Measurements from ENCODE around the gene FBXW5. TPM values are rescaled to one million over a fixed set of nuclear protein-coding genes. Genes with fewer than 3 reads are reported as not detected.

FBXW5 gene
- total RNA-seq, 1 donor from 2014 or later: 421 TPM

DNA sequence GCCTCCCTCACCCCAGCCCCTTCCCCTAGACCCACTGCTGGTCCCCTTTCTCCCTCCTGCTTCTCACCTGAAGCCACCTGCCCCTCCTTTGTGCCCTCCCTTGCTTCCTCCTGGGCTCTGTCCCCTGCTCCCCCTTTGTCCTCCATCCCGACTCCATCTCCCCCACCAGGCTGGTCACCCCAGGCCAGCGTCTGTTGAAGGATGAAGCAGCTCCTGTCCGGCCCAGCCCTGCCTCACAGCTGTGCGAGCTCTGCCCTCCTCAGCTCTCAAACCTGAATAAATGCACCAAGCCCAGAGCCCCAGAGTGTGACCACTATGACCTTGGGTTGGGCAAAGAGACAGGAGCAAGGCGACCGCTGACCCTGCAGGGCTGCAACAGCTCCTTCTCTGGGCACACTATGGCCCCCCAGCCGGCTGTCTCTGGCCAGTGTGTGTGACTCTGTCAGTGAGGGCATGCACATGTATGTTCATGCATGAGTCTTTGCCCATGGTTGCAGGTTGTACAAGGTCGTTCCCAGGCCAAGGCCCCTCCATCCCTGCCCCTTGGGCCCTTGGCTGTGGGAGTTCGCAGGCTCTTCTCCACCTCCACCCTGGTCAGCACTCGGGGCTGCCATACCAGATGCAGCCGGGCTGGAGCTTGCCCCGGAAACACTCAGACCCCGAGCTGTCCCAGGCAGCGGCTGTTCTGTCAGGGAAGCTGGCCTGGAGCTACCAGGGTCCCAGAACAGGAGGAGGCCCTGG is 10.8 kb upstream of the FBXW5 start:
- Histone ChIP-seq H3K4me3 (no peak overlapping the region), H3K27ac (no peak overlapping the region), H3K27me3 (no peaks in the 10 kb centered on the region), H3K36me3 (no peaks in the 10 kb centered on the region), H3K4me1 (peaks cover 0 to 4% of the 10 kb centered on the region in 2 donors), H3K9me3 (no peaks in the 10 kb centered on the region)
- intact Hi-C loops (cut with DNase I): no loop called here
- TF ChIP-seq, protein P1, sequence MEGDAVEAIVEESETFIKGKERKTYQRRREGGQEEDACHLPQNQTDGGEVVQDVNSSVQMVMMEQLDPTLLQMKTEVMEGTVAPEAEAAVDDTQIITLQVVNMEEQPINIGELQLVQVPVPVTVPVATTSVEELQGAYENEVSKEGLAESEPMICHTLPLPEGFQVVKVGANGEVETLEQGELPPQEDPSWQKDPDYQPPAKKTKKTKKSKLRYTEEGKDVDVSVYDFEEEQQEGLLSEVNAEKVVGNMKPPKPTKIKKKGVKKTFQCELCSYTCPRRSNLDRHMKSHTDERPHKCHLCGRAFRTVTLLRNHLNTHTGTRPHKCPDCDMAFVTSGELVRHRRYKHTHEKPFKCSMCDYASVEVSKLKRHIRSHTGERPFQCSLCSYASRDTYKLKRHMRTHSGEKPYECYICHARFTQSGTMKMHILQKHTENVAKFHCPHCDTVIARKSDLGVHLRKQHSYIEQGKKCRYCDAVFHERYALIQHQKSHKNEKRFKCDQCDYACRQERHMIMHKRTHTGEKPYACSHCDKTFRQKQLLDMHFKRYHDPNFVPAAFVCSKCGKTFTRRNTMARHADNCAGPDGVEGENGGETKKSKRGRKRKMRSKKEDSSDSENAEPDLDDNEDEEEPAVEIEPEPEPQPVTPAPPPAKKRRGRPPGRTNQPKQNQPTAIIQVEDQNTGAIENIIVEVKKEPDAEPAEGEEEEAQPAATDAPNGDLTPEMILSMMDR (IDR thresholded peaks at IDR 0.05): no peak
- no peak for DNase-seq (ENCODE audit: low spot score in 2 of 2)

DNA sequence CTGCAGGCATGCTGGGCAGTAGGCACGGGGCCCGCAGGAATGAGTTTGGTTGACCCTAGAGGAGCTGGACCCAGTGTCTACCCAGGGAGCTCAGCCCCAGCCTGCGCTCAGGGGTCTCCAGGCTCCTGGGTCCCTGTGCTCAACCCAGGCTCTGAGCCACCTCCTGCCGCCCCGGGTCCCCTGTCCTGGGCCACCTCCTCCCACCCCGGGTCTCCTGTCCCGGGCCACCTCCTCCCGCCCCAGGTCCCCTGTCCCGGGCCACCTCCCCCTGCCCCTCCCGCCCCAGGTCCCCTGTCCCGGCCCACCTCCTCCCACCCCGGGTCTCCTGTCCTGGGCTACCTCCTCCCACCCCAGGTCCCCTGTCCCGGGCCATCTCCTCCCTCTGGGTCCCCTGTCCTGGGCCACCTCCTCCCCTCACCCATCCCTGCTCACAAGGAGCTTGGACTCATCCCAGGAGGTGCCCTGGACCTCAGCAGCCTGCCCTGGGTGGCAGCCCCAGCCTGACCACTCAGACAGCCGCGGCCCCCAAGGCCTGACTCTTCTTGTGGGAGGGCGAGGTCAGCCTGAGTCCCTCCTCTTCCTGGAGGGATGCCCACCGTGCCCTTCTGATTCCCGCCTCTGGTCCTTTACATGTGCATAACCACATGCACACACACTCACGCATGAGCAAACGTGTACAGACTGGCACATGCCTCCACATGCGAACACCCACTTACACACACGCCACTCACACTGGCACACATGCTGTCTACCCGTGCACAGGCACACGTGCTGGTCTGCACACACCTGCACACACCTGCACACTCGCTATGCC is 9.9 kb upstream of the FBXW5 start:
- H3K27me3 ChIP-seq: no peaks in the 10 kb centered on the region
- H3K4me1 ChIP-seq: peaks cover 0 to 5% of the 10 kb centered on the region in 2 donors
- no peak overlapping the region for H3K27ac ChIP-seq
- TF ChIP-seq, protein P1 (IDR thresholded peaks at IDR 0.05): no peak
- H3K9me3 ChIP-seq: no peaks in the 10 kb centered on the region
- DNase-seq (ENCODE audit: low spot score in 2 of 2): no peak
- H3K4me3 ChIP-seq: no peak overlapping the region
- H3K36me3 ChIP-seq: no peaks in the 10 kb centered on the region
- intact Hi-C loops (cut with DNase I): no loop called here

DNA sequence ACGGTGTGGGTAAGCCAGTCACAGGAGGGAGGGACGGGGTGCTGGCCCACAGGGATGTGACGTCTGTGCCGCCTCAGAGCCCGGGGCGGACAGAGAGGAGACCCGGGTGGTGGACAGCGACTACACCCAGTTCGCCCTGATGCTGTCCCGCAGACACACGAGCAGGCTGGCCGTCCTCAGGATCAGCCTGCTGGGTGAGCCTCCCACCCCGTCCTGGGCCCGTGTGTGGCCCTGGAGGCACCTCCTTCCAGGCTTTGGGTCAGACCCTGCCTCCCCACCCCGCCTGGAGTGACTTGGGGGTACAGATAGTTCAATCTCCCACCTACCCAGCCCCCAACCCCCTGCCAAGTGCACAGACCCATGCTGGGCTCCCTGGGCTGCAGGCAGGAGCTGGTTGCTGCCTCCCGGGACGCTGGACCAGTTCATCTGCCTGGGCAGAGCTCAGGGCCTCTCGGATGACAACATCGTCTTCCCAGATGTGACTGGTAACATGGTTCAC is 9.3 kb upstream of the FBXW5 start:
- Histone ChIP-seq H3K36me3 (no peaks in the 10 kb centered on the region), H3K9me3 (no peaks in the 10 kb centered on the region), H3K4me3 (no peak overlapping the region), H3K27ac (no peak overlapping the region), H3K4me1 (peaks cover 0 to 12% of the 10 kb centered on the region in 2 donors), H3K27me3 (no peaks in the 10 kb centered on the region)
- TF ChIP-seq, protein P1 (IDR thresholded peaks at IDR 0.05): no peak
- no peak for DNase-seq (ENCODE audit: low spot score in 2 of 2)
- intact Hi-C loops (cut with DNase I): no loop called here

DNA sequence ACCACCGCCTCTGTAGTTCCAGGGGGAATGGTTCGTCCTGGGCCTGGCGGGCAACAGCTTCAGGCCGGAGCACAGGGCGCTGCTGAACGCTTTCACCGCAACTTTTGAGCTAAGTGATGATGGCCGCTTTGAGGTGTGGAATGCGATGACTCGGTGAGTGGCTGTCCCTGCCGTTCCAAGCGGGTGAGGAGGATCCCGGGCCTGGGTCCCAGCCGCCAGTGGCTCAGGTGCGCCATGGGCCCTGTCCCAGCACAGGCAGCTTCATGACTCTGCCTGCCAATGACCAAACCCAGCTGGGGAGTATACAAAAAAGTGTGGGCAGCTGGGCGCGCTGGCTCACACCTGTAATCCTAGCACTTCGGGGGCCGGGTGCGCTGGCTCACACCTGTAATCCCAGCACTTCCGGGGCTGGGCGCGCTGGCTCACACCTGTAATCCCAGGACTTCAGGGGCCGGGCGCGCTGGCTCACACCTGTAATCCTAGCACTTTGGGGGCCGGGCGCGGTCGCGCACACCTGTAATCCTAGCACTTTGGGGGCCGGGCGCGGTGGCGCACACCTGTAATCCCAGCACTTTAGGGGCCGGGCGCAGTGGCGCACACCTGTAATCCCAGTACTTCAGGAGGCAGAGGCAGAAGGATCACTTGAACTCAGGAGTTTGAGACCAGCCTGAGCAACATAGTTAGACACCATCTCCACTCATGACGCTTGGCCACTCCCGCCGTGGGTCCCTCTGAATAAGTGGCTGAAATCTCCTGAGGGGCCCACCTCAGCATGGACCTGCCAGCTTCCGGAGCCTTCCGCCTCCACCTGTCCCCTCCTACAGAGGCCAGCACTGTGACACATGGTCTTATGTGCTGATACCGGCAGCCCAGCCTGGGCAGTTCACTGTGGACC is 8.6 kb upstream of the FBXW5 start:
- Histone ChIP-seq H3K27me3 (no peaks in the 10 kb centered on the region), H3K27ac (no peak overlapping the region), H3K9me3 (no peaks in the 10 kb centered on the region), H3K4me1 (peaks cover 0 to 12% of the 10 kb centered on the region in 2 donors), H3K4me3 (no peak overlapping the region), H3K36me3 (no peaks in the 10 kb centered on the region)
- TF ChIP-seq, protein P1 (IDR thresholded peaks at IDR 0.05): no peak
- intact Hi-C loops (cut with DNase I): no loop called here
- DNase-seq (ENCODE audit: low spot score in 2 of 2): no peak

DNA sequence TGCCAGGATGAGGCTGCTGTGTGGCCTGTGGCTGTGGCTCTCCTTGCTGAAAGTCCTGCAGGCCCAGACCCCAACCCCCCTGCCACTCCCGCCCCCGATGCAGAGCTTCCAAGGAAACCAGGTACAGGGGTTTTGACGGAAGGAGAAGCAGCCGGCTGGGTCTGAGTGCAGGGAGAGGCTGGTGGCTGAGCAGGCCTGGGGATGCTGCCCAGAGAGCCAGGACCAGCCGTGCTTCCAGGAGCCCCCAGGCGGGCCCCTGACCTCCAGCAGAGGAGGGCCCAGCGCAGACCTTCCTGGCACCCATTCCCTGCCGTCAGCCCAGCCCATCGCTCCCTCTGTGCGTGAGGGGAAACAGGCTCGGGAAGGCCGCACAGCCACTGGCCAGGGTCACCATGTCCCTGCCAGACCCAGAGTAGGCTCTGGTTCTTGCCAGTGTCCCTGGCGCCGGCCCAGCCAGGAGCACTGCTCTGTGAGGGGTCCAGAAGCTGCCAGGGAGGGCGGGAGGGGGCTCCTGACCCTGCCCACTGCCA is 7.8 kb upstream of the FBXW5 start:
- H3K36me3 ChIP-seq: no peaks in the 10 kb centered on the region
- DNase-seq (ENCODE audit: low spot score in 2 of 2): no peak
- intact Hi-C loops (cut with DNase I): no loop called here
- H3K27me3 ChIP-seq: no peaks in the 10 kb centered on the region
- H3K27ac ChIP-seq: no peak overlapping the region
- no peak overlapping the region for H3K4me3 ChIP-seq
- peaks cover 0 to 12% of the 10 kb centered on the region in 2 donors for H3K4me1 ChIP-seq
- H3K9me3 ChIP-seq: no peaks in the 10 kb centered on the region
- TF ChIP-seq, protein P1 (IDR thresholded peaks at IDR 0.05): no peak
